MCF 10A (cell line): ENCODE data around the gene LHFPL2. TPM values are rescaled to one million over a fixed set of nuclear protein-coding genes. Genes with fewer than 3 reads are reported as not detected.
"Not testable (repeated sequence)": the region's sequence is repeated elsewhere in the genome, so short reads cannot be mapped to it uniquely, and the experiment has no call there.

Source experiments
- BruUV-seq: library from RNA; stranded (reverse); fragments of 400-500 nt; replicated peaks from 2 replicates; lab custom pipeline; 2021; lab: Mats Ljungman, UMichigan
- CTCF ChIA-PET: fragments of 300-600 bp; sonication (Branson Sonifier 250); formaldehyde crosslinking; extraction: SDS; loops from one replicate; lab custom pipeline; 2021; ENCODE audit warnings: antibody characterized with exemption, inconsistent platforms; lab: Yijun Ruan, JAX
- POLR2A ChIA-PET: fragments of 300-600, 350-650 bp; sonication (Branson Sonifier 250); formaldehyde crosslinking; extraction: SDS; loops from one replicate; lab custom pipeline; 2020; ENCODE audit warnings: antibody characterized with exemption, inconsistent platforms; lab: Yijun Ruan, JAX
- DNase-seq: peaks from one replicate; pipeline ENCODE4 v3.0.0-alpha.2; 2018; ENCODE audit not compliant: unreplicated experiment
- H3K27ac Mint-ChIP-seq: one replicate; pipeline ENCODE4 v1.8.0; 2022; ENCODE audit warnings: mild to moderate bottlenecking, low read depth, mixed read lengths; ENCODE audit not compliant: unreplicated experiment
- H3K27me3 Mint-ChIP-seq: one replicate; pipeline ENCODE4 v1.8.0; 2022; ENCODE audit warnings: mixed read lengths; ENCODE audit not compliant: insufficient read depth, unreplicated experiment
- H3K36me3 Mint-ChIP-seq: one replicate; pipeline ENCODE4 v1.8.0; 2022; ENCODE audit warnings: mild to moderate bottlenecking, moderate library complexity, mixed read lengths; ENCODE audit not compliant: insufficient read depth, unreplicated experiment
- H3K4me1 Mint-ChIP-seq: one replicate; pipeline ENCODE4 v1.8.0; 2022; ENCODE audit warnings: mixed read lengths; ENCODE audit not compliant: insufficient read depth, unreplicated experiment
- H3K4me3 Mint-ChIP-seq: one replicate; pipeline ENCODE4 v1.8.0; 2022; ENCODE audit warnings: mild to moderate bottlenecking, moderate library complexity, mixed read lengths; ENCODE audit not compliant: unreplicated experiment
- H3K9me3 Mint-ChIP-seq: one replicate; pipeline ENCODE4 v1.8.0; 2022; ENCODE audit warnings: mixed read lengths; ENCODE audit not compliant: unreplicated experiment
- intact Hi-C: fragments of 100-400 bp; cut with micrococcal nuclease; formaldehyde crosslinking; loops from 2 replicates; pipeline ENCODE4 v1.14.1; 2022
- total RNA-seq: library from RNA; stranded (reverse); gene quantifications from 2 replicates; pipeline ENCODE4 v1.2.3, GENCODE V29; 2022
- TF ChIP-seq, protein P1 (sequence below): fragments of 200-600 bp; IDR thresholded peaks from one replicate; pipeline ENCODE4 v1.8.0; 2022; ENCODE audit warnings: antibody characterized with exemption, mild to moderate bottlenecking; ENCODE audit not compliant: unreplicated experiment

Gene LHFPL2
- total RNA-seq, 1 experiment from 2014 or later, result 45.9 TPM

GRCh38 chr5:78691084-78691960 lies 42.8 kb upstream of the LHFPL2 start:
- no TSS peak for BruUV-seq

GRCh38 chr5:78690253-78690972 lies 41.8 kb upstream of the LHFPL2 start:
- Mint-ChIP-seq H3K27me3 (no peaks in the 10 kb centered on the region), H3K27ac (no peak overlapping the region), H3K36me3 (no peaks in the 10 kb centered on the region), H3K4me3 (no peak overlapping the region), H3K9me3 (no peaks in the 10 kb centered on the region), H3K4me1 (no peaks in the 10 kb centered on the region)
- no peak for DNase-seq
- BruUV-seq, result no TSS peak
- ChIA-PET POLR2A (interaction anchor here (0.6 to 2.5 kb wide), 4 partner anchors 9 to 52 kb away, joined by 3 to 19 read pairs (median 4); no protein-coding TSS in a partner anchor), CTCF (interaction anchor here (0.9 kb wide), 1 partner anchor 274 kb away, joined by 3 read pairs; no protein-coding TSS in a partner anchor)
- TF ChIP-seq, protein P1, sequence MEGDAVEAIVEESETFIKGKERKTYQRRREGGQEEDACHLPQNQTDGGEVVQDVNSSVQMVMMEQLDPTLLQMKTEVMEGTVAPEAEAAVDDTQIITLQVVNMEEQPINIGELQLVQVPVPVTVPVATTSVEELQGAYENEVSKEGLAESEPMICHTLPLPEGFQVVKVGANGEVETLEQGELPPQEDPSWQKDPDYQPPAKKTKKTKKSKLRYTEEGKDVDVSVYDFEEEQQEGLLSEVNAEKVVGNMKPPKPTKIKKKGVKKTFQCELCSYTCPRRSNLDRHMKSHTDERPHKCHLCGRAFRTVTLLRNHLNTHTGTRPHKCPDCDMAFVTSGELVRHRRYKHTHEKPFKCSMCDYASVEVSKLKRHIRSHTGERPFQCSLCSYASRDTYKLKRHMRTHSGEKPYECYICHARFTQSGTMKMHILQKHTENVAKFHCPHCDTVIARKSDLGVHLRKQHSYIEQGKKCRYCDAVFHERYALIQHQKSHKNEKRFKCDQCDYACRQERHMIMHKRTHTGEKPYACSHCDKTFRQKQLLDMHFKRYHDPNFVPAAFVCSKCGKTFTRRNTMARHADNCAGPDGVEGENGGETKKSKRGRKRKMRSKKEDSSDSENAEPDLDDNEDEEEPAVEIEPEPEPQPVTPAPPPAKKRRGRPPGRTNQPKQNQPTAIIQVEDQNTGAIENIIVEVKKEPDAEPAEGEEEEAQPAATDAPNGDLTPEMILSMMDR, result no peak
- intact Hi-C loops, result no loop called here

More at GRCh38 chr5:78691084-78691960, 42.8 kb upstream of the LHFPL2 start:
- Mint-ChIP-seq H3K36me3 (no peaks in the 10 kb centered on the region), H3K27ac (peak overlapping the region; percentile 25), H3K4me1 (no peaks in the 10 kb centered on the region), H3K9me3 (no peaks in the 10 kb centered on the region), H3K4me3 (no peak overlapping the region), H3K27me3 (no peaks in the 10 kb centered on the region)
- ChIA-PET POLR2A (interaction anchor here (0.6 to 2.5 kb wide), 3 partner anchors 8 to 23 kb away, joined by 3 to 19 read pairs (median 4); no protein-coding TSS in a partner anchor), CTCF (interaction anchor here (0.6 to 0.9 kb wide), 2 partner anchors 17 to 273 kb away, joined by 3 read pairs; no protein-coding TSS in a partner anchor)
- intact Hi-C loops, result no loop called here
- TF ChIP-seq, protein P1, result no peak
- no peak for DNase-seq

DNA sequence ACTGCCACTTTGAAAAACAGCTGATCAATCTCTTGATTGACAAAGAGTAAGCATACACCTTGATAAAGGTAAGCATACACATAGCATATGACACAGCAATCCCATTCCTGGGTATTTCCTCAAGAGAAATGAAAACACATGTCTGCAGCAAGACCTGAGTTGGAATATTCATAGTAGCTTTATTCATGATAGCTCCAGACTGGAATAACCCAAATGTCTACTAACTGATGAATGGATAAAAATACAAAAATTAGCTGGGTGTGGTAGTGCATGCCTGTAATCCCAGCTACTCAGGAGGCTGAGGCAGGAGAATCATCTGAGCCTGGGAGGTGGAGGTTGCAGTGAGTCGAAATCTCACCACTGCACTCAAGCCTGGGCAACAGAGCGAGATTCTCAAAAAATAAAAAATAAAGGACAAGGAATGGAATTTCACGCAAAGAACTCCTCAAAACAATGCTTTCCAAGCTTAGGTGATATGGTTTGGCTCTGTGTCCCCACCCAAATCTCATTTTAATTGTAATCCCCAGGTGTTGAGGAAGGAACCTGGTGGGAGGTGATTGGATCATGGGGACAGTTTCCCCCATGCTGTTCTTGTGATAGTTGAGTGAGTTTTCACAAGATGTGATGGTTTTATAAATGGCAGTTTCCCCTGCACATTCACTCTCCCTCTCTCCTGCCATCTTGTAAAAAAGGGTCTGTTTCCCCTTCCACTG lies 41.1 kb upstream of the LHFPL2 start:
- H3K27me3 Mint-ChIP-seq, result no peaks in the 10 kb centered on the region
- no peaks in the 10 kb centered on the region for H3K9me3 Mint-ChIP-seq
- no peak overlapping the region for H3K27ac Mint-ChIP-seq
- no peak overlapping the region for H3K4me3 Mint-ChIP-seq
- H3K4me1 Mint-ChIP-seq, result no peaks in the 10 kb centered on the region
- TF ChIP-seq, protein P1, result no peak
- POLR2A ChIA-PET, result interaction anchor here (0.8 to 2.5 kb wide), 3 partner anchors 10 to 51 kb away, joined by 3 to 19 read pairs (median 3); no protein-coding TSS in a partner anchor
- intact Hi-C loops, result no loop called here
- no TSS peak for BruUV-seq
- H3K36me3 Mint-ChIP-seq, result no peaks in the 10 kb centered on the region
- DNase-seq, result no peak
- CTCF ChIA-PET, result interaction anchor here (0.6 kb wide), 1 partner anchor 44 kb away, joined by 3 read pairs; no protein-coding TSS in a partner anchor

DNA sequence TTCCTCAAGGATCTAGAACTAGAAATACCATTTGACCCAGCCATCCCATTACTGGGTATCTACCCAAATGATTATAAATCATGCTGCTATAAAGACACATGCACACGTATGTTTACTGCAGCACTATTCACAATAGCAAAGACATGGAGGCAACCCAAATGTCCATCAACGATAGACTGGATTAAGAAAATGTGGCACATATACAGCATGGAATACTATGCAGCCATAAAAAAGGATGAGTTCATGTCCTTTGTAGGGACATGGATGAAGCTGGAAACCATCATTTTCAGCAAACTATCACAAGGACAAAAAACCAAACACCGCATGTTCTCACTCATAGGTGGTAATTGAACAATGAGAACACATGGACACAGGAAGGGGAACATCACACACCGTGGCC lies 38.9 kb upstream of the LHFPL2 start:
- H3K27me3 Mint-ChIP-seq, H3K4me1 Mint-ChIP-seq, BruUV-seq, intact Hi-C loops, H3K9me3 Mint-ChIP-seq, H3K4me3 Mint-ChIP-seq, POLR2A ChIA-PET, H3K27ac Mint-ChIP-seq, DNase-seq, H3K36me3 Mint-ChIP-seq: not testable (repeated sequence)
- CTCF ChIA-PET, result interaction anchor here (1.2 kb wide), 1 partner anchor 32 kb away, joined by 3 read pairs; no protein-coding TSS in a partner anchor

DNA sequence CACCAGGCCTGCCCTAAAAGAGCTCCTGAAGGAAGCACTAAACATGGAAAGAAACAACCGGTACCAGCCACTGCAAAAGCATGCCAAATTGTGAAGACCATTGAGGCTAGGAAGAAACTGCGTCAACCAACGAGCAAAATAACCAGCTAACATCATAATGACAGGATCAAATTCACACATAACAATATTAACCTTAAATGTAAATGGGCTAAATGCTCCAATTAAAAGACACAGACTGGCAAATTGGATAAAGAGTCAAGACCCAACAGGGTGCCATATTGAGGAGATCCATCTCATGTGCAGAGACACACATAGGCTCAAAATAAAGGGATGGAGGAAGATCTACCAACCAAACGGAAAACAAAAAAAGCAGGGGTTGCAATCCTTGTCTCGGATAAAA lies 35.3 kb upstream of the LHFPL2 start:
- H3K9me3 Mint-ChIP-seq, H3K27me3 Mint-ChIP-seq, H3K36me3 Mint-ChIP-seq, H3K4me1 Mint-ChIP-seq, BruUV-seq, H3K4me3 Mint-ChIP-seq, intact Hi-C loops, DNase-seq, H3K27ac Mint-ChIP-seq, CTCF ChIA-PET: not testable (repeated sequence)
- POLR2A ChIA-PET, result interaction anchor here (1.1 kb wide), 1 partner anchor 34 kb away, joined by 3 read pairs; no protein-coding TSS in a partner anchor
